Ishikawa (cell line): Measurements from ENCODE around the gene HSD17B12.

Experiments
- CEBPB ChIP-seq: IDR thresholded peaks from 2 replicates; pipeline ENCODE4 v1.6.1; 2012
- EP300 ChIP-seq: IDR thresholded peaks from 2 replicates; pipeline ENCODE4 v1.6.1; 2012; ENCODE audit warnings: borderline replicate concordance
- REST ChIP-seq: IDR thresholded peaks from 2 replicates; pipeline ENCODE4 v1.6.1; 2012; ENCODE audit warnings: low read depth, mild to moderate bottlenecking
- YY1 ChIP-seq: IDR thresholded peaks from 2 replicates; pipeline ENCODE4 v1.6.1; 2012; ENCODE audit warnings: low read depth
- TF ChIP-seq, protein P1 (sequence below): IDR thresholded peaks from 2 replicates; pipeline ENCODE4 v1.6.1; 2012

DNA sequence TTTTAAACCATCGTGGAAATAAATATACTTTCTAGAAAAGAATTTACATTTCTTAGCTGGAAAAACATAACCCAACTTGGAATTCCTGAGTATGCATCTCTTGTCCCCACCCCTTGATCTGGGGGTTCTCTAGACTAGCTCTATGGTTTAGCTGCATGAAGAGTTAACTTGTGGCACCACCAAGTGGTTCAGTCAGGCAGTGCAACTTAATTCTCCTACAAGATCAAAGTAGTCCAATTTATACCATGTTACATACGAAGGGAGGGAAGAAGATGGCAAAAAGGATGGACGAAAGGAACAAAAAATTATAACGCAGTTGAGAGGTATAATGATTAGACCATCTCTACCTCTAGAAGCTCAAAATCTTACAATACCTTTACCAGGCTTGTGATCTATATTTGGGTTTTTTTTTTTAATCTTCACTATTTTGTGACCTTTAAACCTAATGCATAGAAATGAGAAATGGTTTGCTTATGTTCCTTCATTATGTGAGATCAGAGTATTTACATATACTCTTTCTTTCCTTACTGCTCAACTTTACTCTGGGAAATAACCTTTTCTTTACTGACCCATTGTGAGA is 171.6 kb downstream of the HSD17B12 start:
- TF ChIP-seq REST = no peak
- TF ChIP-seq EP300 = no peak
- TF ChIP-seq, protein P1, sequence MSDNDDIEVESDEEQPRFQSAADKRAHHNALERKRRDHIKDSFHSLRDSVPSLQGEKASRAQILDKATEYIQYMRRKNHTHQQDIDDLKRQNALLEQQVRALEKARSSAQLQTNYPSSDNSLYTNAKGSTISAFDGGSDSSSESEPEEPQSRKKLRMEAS = no peak
- TF ChIP-seq YY1 = no peak
- TF ChIP-seq CEBPB = no peak
